ENCODE results near the gene CACNA1D.

CACNA1D gene

DNA sequence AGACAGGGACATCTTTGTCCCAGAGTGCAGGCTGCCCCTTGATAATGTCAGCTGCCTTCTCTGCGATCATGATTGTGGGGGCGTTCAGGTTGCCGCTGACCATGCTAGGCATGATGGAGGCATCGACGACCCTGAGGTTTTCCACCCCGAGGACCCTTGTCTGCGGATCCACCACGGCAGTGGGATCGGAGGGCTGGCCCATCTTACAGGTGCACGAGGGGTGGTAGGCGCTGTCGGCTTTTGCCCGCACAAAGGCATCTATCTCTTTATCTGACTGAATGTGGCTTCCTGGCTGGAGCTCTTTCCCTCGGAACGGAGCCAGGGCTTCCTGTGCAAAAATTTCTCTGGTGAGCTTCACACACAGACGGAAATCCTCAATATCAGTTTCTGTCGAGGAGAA is 323.4 kb downstream of the CACNA1D start:
- TF ChIP-seq, protein P1, sequence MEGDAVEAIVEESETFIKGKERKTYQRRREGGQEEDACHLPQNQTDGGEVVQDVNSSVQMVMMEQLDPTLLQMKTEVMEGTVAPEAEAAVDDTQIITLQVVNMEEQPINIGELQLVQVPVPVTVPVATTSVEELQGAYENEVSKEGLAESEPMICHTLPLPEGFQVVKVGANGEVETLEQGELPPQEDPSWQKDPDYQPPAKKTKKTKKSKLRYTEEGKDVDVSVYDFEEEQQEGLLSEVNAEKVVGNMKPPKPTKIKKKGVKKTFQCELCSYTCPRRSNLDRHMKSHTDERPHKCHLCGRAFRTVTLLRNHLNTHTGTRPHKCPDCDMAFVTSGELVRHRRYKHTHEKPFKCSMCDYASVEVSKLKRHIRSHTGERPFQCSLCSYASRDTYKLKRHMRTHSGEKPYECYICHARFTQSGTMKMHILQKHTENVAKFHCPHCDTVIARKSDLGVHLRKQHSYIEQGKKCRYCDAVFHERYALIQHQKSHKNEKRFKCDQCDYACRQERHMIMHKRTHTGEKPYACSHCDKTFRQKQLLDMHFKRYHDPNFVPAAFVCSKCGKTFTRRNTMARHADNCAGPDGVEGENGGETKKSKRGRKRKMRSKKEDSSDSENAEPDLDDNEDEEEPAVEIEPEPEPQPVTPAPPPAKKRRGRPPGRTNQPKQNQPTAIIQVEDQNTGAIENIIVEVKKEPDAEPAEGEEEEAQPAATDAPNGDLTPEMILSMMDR (IDR thresholded peaks at IDR 0.05; ENCODE audit: low read depth, low read length): no peak
- no peak for DNase-seq (ENCODE audit: extremely low read depth, low read depth)

DNA sequence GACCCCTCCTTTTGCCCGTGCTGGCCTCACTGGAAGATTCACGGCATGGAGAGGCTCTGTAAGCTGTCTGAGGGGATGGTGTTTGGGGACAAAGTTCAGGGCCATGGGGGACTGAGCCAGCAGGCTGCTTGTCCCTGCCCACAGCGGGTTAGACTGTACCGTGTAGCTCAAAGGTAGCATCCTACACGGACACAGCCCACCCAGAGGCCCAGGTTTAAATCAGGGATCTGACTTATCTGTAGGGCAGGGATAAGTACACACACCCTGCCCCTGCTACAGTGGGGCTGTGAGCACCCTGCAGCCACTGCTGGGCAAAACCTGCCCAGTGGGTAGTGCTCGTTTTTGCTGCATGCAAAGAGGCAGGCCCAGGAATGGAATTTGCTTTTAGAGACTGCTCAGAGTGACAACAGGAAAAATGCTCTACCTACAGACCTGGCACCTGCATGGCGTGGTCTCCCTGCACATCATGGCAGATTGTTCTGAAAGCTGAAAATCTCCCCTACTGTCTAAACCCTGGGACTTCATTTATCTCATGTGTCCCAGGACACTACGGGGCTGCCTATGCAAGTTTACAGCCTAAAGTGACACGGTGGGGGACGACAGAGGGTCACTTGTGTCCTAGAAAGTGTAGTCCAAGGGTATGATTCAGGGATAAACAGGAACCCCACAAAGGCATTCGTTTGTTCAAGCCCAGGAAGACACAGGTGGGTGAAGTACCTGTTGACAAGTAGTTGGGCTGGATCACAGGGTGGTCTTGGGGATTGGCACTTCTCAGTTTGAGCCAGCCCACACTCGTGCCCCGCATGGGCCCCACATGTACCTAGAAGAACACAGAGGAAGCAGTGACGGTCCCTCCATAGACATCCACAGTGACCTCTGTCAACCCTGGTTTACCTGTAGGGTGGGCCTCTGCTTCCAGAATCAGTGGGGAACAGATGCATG is 324.1 kb downstream of the CACNA1D start:
- DNase-seq (ENCODE audit: extremely low read depth, low read depth): no peak
- TF ChIP-seq, protein P1 (IDR thresholded peaks at IDR 0.05; ENCODE audit: low read depth, low read length): no peak

DNA sequence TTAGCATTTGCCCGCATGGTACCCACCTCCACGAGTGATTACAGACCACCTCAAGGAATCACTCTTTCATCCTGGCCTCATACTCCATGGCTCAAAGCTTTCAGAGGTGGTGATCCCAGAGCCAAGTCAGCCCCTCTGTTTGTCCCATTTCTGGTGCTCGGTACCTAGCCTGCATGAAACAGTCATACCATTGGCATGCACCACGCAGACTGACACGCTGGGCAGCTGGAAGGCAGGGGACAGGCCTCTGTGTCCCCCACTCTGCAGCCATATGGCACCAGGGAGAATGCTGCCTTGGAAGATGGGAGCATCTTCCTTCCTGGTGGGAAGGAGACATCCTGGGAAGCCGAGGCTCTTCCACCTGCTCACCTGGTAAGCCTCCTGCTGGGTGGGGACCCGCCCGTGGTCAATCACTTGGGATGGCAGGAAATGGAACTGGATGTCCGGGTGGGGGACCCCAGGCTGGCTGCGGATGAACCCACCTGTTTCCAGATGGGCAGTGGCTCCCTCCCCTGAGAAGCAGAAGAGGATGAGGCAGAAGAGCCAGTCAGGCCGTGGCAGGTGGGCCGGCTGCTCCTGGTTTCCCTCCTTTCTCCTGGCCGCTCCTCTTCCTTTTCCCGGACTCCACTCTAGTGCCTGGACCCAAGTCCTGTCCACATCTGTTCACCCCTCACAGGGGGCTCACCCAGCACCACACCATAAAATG is 324.9 kb downstream of the CACNA1D start:
- TF ChIP-seq, protein P1 (IDR thresholded peaks at IDR 0.05; ENCODE audit: low read depth, low read length): no peak
- no peak for DNase-seq (ENCODE audit: extremely low read depth, low read depth)

DNA sequence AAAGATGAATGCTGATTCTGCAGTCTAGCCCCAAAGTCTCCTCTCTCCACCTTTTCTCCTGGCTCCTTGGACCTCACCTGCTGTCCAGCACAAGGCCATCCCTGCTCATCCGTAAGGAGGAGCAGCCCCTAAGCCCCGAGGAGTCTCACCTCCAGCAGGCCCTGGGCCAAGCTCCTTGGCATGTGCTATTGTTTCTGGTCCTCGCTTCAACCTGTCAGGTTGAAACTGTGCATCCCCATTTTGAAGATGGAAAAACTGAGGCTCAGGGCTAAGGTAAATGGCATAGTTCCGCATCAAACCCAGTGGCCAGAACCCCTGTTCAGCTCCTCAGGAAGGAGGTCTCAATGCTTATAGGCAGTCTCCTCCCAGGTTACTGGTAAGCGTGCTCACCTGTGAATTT is 325.7 kb downstream of the CACNA1D start:
- no peak for DNase-seq (ENCODE audit: extremely low read depth, low read depth)
- TF ChIP-seq, protein P1 (IDR thresholded peaks at IDR 0.05; ENCODE audit: low read depth, low read length): no peak

DNA sequence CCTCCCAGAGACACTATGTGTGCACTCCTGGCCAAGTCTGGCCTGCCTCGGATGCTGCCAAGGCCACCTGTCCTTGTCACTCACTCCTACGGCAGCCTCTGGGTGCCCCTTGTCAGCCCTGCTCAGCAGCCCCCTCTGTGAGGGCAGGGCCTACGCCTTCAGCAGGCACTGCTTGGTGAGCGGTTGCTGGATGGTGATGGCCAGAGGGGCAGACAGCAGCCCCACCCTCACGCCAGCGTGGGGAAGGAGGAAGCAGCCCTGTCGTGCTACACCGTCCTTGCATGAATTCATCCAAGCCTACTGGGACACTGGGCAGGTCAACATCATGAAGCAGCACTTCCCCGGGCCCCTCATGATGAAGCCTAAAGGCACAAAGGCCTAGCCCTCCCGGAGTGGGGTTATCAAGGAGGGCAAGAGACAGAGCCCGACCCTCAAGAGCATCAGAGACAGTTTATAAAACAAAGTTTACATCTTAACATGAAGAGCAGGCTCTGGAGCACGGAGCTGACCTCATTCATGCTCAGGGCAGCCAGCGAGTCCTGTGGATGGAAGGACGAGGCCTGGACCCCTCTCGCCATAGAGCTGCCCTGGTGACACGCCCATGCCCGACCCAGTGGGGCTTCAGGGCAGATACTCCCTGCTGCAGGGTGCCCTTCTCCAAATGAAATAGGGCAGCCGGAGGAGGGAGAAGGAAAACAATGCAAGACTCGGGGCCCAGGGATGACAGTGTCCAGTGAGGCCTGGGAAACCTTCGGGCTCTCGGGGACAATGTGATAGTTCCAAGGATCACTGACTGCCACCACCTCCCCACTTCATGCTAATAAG is 326.6 kb downstream of the CACNA1D start:
- TF ChIP-seq, protein P1 (IDR thresholded peaks at IDR 0.05; ENCODE audit: low read depth, low read length): no peak
- no peak for DNase-seq (ENCODE audit: extremely low read depth, low read depth)

DNA sequence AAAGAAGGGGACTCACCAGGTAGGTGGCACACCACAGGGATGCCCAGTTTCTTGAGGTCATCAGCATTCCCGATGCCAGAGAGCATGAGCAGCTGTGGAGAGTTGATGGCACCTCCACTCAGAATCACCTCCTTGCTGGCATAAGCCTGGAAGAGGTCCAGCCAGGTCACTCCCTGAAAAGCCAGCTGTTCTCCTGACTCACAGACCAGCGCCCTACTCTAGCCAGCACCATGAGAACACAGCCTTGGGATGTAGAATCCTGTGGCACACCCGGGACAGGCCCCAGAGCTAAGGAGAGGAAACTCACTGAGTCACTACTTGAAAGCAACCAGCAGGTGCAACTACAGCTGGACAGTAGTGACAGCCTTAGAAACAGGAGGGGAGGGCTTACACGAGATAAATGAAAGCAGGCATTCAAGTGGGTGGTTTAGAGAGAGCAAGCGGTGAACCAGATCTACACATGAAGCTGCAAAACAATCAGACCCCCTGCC is 327.3 kb downstream of the CACNA1D start:
- TF ChIP-seq, protein P1 (IDR thresholded peaks at IDR 0.05; ENCODE audit: low read depth, low read length): no peak

More for the DNA sequence above, 327.3 kb downstream of the CACNA1D start:
- DNase-seq (ENCODE audit: extremely low read depth, low read depth): no peak

Measured in AG09319 (cell line).